Stimulated activated naive CD8-positive, alpha-beta T cell treated with anti-CD3 and anti-CD28 coated beads, Interleukin-15, amount 100 ng/mL, for 72 hours (primary cell): ENCODE measurements around the gene KIF1C.

ENCODE experiments used
- ATAC-seq: fragments of 150-1000 bp; cut with Tn5 transposase; 2 replicates; pipeline ENCODE4 v1.10.0; 2021; ENCODE audit warnings: mild to moderate bottlenecking, moderate library complexity
- DNase-seq, 2 donors: peaks; one replicate each; pipeline ENCODE4 v3.0.0; 2021 to 2022
- H3K27ac Mint-ChIP-seq, 2 donors: one replicate each; pipeline ENCODE4 v1.8.0; 2022; ENCODE audit warnings: mild to moderate bottlenecking in 2 of 2, mixed read lengths in 2 of 2, moderate library complexity in 2 of 2
- H3K27me3 Mint-ChIP-seq: one replicate; pipeline ENCODE4 v1.8.0; 2022; ENCODE audit warnings: mixed read lengths
- H3K4me1 Mint-ChIP-seq: one replicate; pipeline ENCODE4 v1.8.0; 2022; ENCODE audit warnings: mild to moderate bottlenecking, mixed read lengths
- H3K4me3 Mint-ChIP-seq, 2 donors: one replicate each; pipeline ENCODE4 v1.8.0; 2022; ENCODE audit warnings: mild to moderate bottlenecking in 2 of 2, mixed read lengths in 2 of 2, moderate library complexity in 1 of 2
- H3K9me3 Mint-ChIP-seq, 2 donors: one replicate each; pipeline ENCODE4 v1.8.0; 2022; ENCODE audit warnings: mixed read lengths in 2 of 2

KIF1C gene

GRCh38 chr17:4997302-4998026 lies at the start of gene KIF1C, which contains the start of gene INCA1:
Gene KIF1C, plus strand, starts transcription at chr17:4997950. Its CDS starts 2,297 bp downstream, at chr17:5000247.
Gene INCA1, minus strand, starts transcription at chr17:4997522. Its CDS starts 3,085 bp downstream, at chr17:4994437.
- ATAC-seq (peak; percentile 92), DNase-seq (peak; percentile 92 to 94)
- Mint-ChIP-seq H3K27ac (peak within 1 kb of the TSS; percentile 86 to 95), H3K9me3 (no peaks in the 10 kb centered on the region), H3K4me3 (peak within 1 kb of the TSS; percentile 92), H3K4me1 (peaks cover 39% of the 10 kb centered on the region), H3K27me3 (no peaks in the 10 kb centered on the region)

- peaks cover 47% of the 10 kb centered on the region for H3K4me1 Mint-ChIP-seq
Observed at GRCh38 chr17:4948166-4948930, 49.4 kb upstream of the KIF1C start, which contains the start of gene PFN1. Gene PFN1, minus strand, starts transcription at chr17:4948530. Its CDS starts 136 bp downstream, at chr17:4948394.

GRCh38 chr17:4948931-4949320 lies 48.8 kb upstream of the KIF1C start:
- Mint-ChIP-seq H3K27me3 (no peaks in the 10 kb centered on the region), H3K9me3 (no peaks in the 10 kb centered on the region), H3K4me3 (peak overlapping the region; percentile 93 to 94), H3K4me1 (peaks cover 42% of the 10 kb centered on the region), H3K27ac (peak overlapping the region; percentile 96 to 97)
- peak in 1 of 2 donors; percentile 87 for DNase-seq
- ATAC-seq: peak; percentile 53

More at GRCh38 chr17:4948166-4948930, 49.4 kb upstream of the KIF1C start, which contains the start of gene PFN1:
- ATAC-seq (peak; percentile 35), DNase-seq (peak; percentile 86 to 88)
- H3K27ac Mint-ChIP-seq: peak within 1 kb of the TSS; percentile 98 to 99
- no peaks in the 10 kb centered on the region for H3K27me3 Mint-ChIP-seq
- H3K9me3 Mint-ChIP-seq: no peaks in the 10 kb centered on the region
- peak within 1 kb of the TSS; percentile 93 to 94 for H3K4me3 Mint-ChIP-seq

DNA sequence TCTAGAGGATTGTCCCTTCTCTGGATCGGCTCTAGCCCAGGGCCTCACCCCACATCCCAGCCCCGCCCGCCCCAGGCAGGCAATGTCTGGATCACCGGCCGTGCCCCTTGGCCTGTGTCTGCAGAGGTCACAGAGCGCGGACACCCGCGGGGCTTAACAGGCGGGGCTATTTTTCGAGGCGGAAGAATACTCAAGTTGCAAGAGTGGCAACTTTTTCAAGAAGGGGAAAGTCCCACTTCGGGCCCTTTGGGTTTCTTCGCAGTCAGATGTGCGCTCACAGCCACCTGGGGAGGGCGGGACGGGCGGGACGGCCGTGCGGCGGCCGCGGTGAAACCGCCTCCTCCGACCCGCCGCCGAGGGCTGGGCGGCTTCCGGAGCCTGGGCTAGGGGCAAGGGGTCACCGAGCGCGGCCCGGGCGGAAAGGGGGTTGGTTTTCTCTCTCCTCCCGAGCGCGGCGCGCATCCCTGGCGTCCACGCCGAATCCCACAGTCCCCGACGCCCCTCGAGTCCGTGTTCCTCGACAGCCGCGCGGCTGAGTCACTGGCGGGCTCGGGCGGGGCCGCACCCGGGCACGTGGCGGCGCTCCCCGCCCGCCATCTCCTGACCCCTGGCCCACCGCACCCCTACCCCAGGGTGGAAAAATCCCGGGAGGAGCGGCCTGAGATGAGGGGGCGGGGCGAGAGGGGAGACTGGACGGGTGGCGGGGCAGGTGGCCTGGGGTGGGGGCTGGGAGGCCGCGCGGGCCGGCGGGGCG lies 48.3 kb upstream of the KIF1C start:
- ATAC-seq: peak; percentile 45
- peaks cover 36% of the 10 kb centered on the region for H3K4me1 Mint-ChIP-seq
- H3K27me3 Mint-ChIP-seq: no peaks in the 10 kb centered on the region
- H3K9me3 Mint-ChIP-seq: no peaks in the 10 kb centered on the region
- H3K27ac Mint-ChIP-seq: peak overlapping the region; percentile 55 to 94
- DNase-seq: peak; percentile 84 to 86
- H3K4me3 Mint-ChIP-seq: peak overlapping the region; percentile 93 to 94

- Mint-ChIP-seq H3K9me3 (no peaks in the 10 kb centered on the region), H3K4me1 (peaks cover 29% of the 10 kb centered on the region), H3K27ac (peak overlapping the region; percentile 94 to 96), H3K4me3 (peak overlapping the region; percentile 93 to 94), H3K27me3 (no peaks in the 10 kb centered on the region)
- DNase-seq (peak; percentile 51 to 63), ATAC-seq (peak; percentile 11)
Observed at GRCh38 chr17:4950075-4950745, 47.5 kb upstream of the KIF1C start.

DNA sequence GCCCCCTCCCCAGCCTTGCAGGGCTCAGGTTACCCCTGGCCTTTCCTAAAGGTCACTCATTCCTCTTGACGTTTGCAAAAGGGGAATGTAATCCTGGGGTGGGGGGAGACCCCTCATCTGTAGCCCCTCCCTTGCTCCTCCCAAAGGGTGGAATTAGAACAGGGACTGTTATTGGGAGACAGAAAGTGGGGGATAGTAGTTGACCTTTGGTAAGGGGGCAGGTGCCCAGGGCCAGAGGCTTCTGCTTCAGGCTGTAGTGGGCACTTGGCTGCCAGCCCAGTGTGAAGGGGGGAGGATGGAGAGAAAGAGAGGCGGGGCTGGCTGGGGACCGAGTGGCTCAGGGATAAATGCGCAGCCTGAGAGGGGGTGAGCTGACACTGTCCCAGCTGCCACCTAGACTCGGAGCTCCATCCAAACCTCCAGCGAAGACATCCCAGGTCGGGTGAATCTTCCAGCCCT lies 47.0 kb upstream of the KIF1C start, which contains the start of gene ENO3:
Gene ENO3, plus strand, starts transcription at position 374 of the 459 bp plus-strand sequence. CDS start 711 bp downstream, outside the sequence.
- Mint-ChIP-seq H3K4me3 (peak within 1 kb of the TSS; percentile 93 to 94), H3K9me3 (no peaks in the 10 kb centered on the region), H3K27ac (peak within 1 kb of the TSS; percentile 94 to 96), H3K4me1 (peaks cover 24% of the 10 kb centered on the region), H3K27me3 (no peaks in the 10 kb centered on the region)
- DNase-seq (no peak), ATAC-seq (no peak)

DNA sequence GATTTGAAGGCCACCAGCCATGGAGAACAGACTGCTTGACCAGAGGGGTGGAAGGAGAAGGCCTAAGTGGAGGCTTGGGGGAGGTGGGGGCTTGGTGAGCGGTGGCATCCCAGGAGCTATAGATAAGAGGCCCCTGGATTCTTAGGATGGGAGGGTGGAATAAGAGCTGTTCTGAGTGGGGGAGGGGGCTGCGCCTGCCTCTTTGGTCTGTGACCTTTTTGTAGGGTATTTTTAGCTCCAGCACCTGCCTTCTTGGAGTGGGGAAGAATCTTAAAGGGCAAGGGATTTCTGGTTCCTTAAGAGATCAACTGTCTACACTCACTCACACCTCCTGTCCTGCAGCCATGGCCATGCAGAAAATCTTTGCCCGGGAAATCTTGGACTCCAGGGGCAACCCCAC lies 46.3 kb upstream of the KIF1C start:
- no peaks in the 10 kb centered on the region for H3K27me3 Mint-ChIP-seq
- DNase-seq: no peak
- no peak for ATAC-seq
- peaks cover 29% of the 10 kb centered on the region for H3K4me1 Mint-ChIP-seq
- H3K4me3 Mint-ChIP-seq: peak overlapping the region; percentile 93 to 94
- H3K9me3 Mint-ChIP-seq: no peaks in the 10 kb centered on the region
- H3K27ac Mint-ChIP-seq: no peak overlapping the region

- DNase-seq (no peak), ATAC-seq (no peak)
- Mint-ChIP-seq H3K4me3 (no peak overlapping the region), H3K27me3 (no peaks in the 10 kb centered on the region), H3K27ac (no peak overlapping the region), H3K9me3 (no peaks in the 10 kb centered on the region), H3K4me1 (peaks cover 33% of the 10 kb centered on the region)
Observed at GRCh38 chr17:4953451-4953961, 44.2 kb upstream of the KIF1C start.

GRCh38 chr17:4955091-4955490 lies 42.7 kb upstream of the KIF1C start:
- ATAC-seq (no peak), DNase-seq (no peak)
- Mint-ChIP-seq H3K4me3 (no peak overlapping the region), H3K27ac (no peak overlapping the region), H3K9me3 (no peaks in the 10 kb centered on the region), H3K4me1 (peaks cover 32% of the 10 kb centered on the region), H3K27me3 (no peaks in the 10 kb centered on the region)

DNA sequence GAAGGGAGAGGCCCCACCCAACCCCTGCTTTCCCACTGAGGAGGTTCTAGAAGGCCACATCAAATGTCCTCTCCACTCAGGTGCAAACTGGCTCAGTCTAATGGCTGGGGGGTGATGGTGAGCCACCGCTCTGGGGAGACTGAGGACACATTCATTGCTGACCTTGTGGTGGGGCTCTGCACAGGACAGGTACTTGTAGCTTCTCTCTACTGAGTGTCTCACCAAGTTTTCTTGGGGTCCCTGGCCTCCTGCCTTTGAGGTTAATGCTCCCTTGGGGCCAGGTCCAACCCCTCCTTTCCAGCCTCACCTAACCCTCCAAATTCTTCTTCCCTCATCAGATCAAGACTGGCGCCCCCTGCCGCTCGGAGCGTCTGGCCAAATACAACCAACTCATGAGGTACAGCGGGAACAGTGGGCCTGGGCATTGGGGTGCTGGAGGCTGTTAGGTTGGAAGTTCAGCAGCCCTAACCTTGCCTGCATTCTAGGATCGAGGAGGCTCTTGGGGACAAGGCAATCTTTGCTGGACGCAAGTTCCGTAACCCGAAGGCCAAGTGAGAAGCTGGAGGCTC lies 41.2 kb upstream of the KIF1C start:
- Mint-ChIP-seq H3K9me3 (no peaks in the 10 kb centered on the region), H3K4me1 (peaks cover 17% of the 10 kb centered on the region), H3K4me3 (no peak overlapping the region), H3K27me3 (no peaks in the 10 kb centered on the region), H3K27ac (no peak overlapping the region)
- peak in 1 of 2 donors; percentile 29 for DNase-seq
- peak; percentile 41 for ATAC-seq

DNA sequence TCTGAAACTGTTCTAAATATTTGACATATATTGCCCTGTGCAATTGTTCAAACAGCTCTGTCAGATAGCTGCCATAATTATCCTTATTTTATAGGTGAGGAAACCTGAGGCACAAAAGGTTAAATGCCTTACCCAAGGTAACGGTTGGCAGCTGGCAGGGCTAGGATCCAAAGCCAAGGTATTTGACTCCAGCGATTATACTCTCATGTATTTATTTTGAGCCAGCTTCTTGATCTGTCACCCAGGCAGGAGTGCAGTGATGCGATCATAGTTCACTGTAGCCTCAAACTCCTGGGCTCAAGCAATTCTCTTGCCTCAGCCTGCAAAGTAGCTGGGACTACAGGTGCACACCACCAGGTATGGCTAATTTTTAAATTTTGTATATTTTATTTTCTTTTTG lies 39.6 kb upstream of the KIF1C start:
- Mint-ChIP-seq H3K4me1 (peaks cover 12% of the 10 kb centered on the region), H3K27ac (no peak overlapping the region), H3K9me3 (no peaks in the 10 kb centered on the region), H3K27me3 (no peaks in the 10 kb centered on the region), H3K4me3 (no peak overlapping the region)
- ATAC-seq: no peak
- no peak for DNase-seq

- no peak overlapping the region for H3K4me3 Mint-ChIP-seq
- peak overlapping the region in 1 of 2 donors; percentile 65 for H3K27ac Mint-ChIP-seq
Observed at GRCh38 chr17:4959261-4959965, 38.3 kb upstream of the KIF1C start.

GRCh38 chr17:4960279-4960922 lies 37.3 kb upstream of the KIF1C start:
- no peak for DNase-seq
- Mint-ChIP-seq H3K27ac (peak overlapping the region in 1 of 2 donors; percentile 66), H3K9me3 (peaks cover 0 to 5% of the 10 kb centered on the region in 2 donors), H3K4me3 (no peak overlapping the region), H3K4me1 (peaks cover 17% of the 10 kb centered on the region), H3K27me3 (no peaks in the 10 kb centered on the region)
- no peak for ATAC-seq

More at GRCh38 chr17:4959261-4959965, 38.3 kb upstream of the KIF1C start:
- ATAC-seq (peak; percentile 19), DNase-seq (no peak)
- no peaks in the 10 kb centered on the region for H3K9me3 Mint-ChIP-seq
- peaks cover 12% of the 10 kb centered on the region for H3K4me1 Mint-ChIP-seq
- no peaks in the 10 kb centered on the region for H3K27me3 Mint-ChIP-seq
